SKM-1 (cell line): ENCODE data around the gene WFDC5.
"Not testable (repeated sequence)": the region's sequence is repeated elsewhere in the genome, so short reads cannot be mapped to it uniquely, and the experiment has no call there.

Experiments
- DNase-seq: peaks from one replicate; lab custom pipeline; 2025; ENCODE audit not compliant: unreplicated experiment; lab: John Stamatoyannopoulos, UW

Gene WFDC5

GRCh38 chr20:45114465-45115385, at the start of gene WFDC5:
WFDC5 (minus strand) TSS chr20:45115174; CDS start chr20:45115083, 91 bp downstream.
- no peak for DNase-seq

- DNase-seq, result no peak
Observed at GRCh38 chr20:45163083-45163803, 48.3 kb upstream of the WFDC5 start.

GRCh38 chr20:45157962-45158361, 43.0 kb upstream of the WFDC5 start:
- no peak for DNase-seq

- no peak for DNase-seq
Observed at GRCh38 chr20:45156713-45157112, 41.7 kb upstream of the WFDC5 start.

GRCh38 chr20:45154794-45155193, 39.8 kb upstream of the WFDC5 start:
- DNase-seq, result not testable (repeated sequence)

GRCh38 chr20:45154183-45154582, 39.2 kb upstream of the WFDC5 start:
- no peak for DNase-seq

- DNase-seq, result peak; percentile 5
Observed at GRCh38 chr20:45153752-45154151, 38.8 kb upstream of the WFDC5 start.

GRCh38 chr20:45153147-45153546, 38.2 kb upstream of the WFDC5 start:
- DNase-seq, result no peak

- DNase-seq, result no peak
Observed at GRCh38 chr20:45152405-45152804, 37.4 kb upstream of the WFDC5 start.

GRCh38 chr20:45149062-45149461, 34.1 kb upstream of the WFDC5 start:
- no peak for DNase-seq

- no peak for DNase-seq
Observed at GRCh38 chr20:45140836-45141235, 25.9 kb upstream of the WFDC5 start.

GRCh38 chr20:45139733-45140375, 24.9 kb upstream of the WFDC5 start:
- not testable (repeated sequence) for DNase-seq

GRCh38 chr20:45138561-45139300, 23.8 kb upstream of the WFDC5 start:
- peak; percentile 31 for DNase-seq

- DNase-seq, result no peak
Observed at GRCh38 chr20:45136911-45137310, 21.9 kb upstream of the WFDC5 start.

GRCh38 chr20:45128099-45128498, 13.1 kb upstream of the WFDC5 start:
- no peak for DNase-seq

- DNase-seq, result no peak
Observed at GRCh38 chr20:45124365-45124764, 9.4 kb upstream of the WFDC5 start, which contains the start of gene WFDC12. WFDC12 (minus strand) TSS chr20:45124465; CDS start chr20:45124447, 18 bp downstream.

- DNase-seq, result no peak
Observed at GRCh38 chr20:45121388-45121787, 6.4 kb upstream of the WFDC5 start.

GRCh38 chr20:45119556-45120266, 4.7 kb upstream of the WFDC5 start:
- no peak for DNase-seq

GRCh38 chr20:45118028-45118427, 3.1 kb upstream of the WFDC5 start:
- no peak for DNase-seq

GRCh38 chr20:45117581-45117980, 2.6 kb upstream of the WFDC5 start:
- DNase-seq, result no peak
